ENCODE data around the gene HOOK1.

DNA sequence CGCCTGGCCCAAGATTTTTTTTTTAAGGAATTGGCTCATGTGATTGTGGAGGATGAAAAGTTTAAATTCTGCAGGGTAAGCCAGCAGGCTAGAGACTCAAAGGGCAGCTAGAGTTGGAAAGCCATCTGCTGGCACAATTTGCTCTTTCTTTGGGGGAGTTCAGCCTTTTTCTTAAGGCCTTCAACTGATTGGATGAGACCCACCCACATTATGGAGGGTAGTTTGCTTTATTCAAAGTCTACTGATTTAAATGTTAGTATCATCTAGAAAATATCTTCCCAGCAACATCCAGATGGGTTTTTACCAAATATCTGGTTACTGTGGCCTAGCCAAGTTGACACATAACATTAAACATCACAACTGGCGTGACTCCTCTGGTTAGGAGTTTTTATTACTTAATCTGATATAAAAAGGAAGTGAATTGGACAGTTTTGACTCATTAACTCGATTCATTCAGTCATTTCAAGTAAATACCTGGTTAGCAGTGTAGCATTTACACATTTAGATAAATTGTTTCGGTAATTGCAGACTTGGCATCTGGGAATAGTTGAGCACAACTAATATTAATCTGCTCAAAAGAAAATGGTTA is 12.4 kb downstream of the HOOK1 start:
- TF ChIP-seq, protein P1, sequence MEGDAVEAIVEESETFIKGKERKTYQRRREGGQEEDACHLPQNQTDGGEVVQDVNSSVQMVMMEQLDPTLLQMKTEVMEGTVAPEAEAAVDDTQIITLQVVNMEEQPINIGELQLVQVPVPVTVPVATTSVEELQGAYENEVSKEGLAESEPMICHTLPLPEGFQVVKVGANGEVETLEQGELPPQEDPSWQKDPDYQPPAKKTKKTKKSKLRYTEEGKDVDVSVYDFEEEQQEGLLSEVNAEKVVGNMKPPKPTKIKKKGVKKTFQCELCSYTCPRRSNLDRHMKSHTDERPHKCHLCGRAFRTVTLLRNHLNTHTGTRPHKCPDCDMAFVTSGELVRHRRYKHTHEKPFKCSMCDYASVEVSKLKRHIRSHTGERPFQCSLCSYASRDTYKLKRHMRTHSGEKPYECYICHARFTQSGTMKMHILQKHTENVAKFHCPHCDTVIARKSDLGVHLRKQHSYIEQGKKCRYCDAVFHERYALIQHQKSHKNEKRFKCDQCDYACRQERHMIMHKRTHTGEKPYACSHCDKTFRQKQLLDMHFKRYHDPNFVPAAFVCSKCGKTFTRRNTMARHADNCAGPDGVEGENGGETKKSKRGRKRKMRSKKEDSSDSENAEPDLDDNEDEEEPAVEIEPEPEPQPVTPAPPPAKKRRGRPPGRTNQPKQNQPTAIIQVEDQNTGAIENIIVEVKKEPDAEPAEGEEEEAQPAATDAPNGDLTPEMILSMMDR (conservative IDR thresholded peaks at IDR 0.05; ENCODE audit: low read length), result no peak
- TF ChIP-seq EZH2phosphoT487 (IDR thresholded peaks at IDR 0.05; ENCODE audit: borderline replicate concordance), result no peak

All from Loucy (cell line).